ENCODE measurements around the gene FRRS1L.

FRRS1L gene

GRCh38 chr9:109100543-109101201 is 66.4 kb downstream of the FRRS1L start:
- DNase-seq = no peak

DNA sequence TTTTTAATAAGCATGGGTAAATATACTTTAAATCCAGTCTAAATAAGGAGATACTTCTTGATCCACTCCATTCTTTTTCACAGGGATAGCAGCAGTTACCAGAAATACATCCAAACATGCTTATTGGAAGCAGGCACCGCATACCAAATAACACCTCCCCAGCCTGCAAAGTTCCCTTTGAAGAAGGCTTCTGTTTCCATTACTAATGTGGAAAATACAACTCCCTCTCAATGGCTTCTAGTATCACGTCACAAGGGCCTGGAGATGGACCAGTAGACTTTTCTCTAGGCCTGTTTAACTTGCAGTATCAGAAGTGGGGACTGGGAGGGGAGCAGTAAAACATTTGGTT is 68.1 kb downstream of the FRRS1L start:
- DNase-seq = no peak

DNA sequence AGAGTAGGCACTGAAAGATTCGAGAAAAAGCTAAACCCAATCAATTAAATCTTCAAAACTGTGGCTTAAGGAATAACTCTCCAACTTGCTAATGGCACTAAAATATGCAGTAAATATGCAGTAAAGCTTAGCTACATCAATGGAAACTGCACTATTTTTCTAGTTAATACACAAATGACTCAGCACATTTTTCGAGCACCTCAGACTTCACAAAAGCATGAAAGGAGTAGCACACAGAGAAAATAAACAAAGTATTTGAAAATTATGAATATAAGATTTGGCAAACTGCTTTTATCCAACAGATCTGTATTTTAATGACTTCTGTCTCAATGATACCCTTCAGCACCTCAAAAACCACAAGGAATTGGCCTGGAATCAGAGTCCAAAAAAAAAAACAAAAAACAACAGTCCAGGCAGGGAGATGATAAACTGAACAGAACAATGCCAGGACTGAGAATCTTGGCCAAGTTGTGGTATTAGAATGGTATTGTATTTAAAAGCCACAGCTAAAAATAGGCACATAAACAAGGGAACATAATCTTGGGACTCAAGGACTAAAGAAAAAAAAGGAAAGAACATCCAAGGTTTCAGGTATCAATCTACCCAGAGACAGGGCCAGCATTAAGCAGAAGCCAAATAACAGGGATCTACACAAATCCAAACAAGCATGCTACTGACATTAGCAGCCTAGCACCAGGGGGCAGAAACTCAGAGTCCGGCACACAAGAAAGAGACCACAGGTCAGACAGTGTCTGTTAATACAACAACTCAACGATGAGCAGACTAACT is 68.7 kb downstream of the FRRS1L start:
- no peak for DNase-seq

GRCh38 chr9:109097146-109097545 is 69.9 kb downstream of the FRRS1L start:
- DNase-seq = no peak

- no peak for DNase-seq
Observed at GRCh38 chr9:109095321-109095720, 71.7 kb downstream of the FRRS1L start.

GRCh38 chr9:109094268-109094667 is 72.8 kb downstream of the FRRS1L start:
- no peak for DNase-seq

DNA sequence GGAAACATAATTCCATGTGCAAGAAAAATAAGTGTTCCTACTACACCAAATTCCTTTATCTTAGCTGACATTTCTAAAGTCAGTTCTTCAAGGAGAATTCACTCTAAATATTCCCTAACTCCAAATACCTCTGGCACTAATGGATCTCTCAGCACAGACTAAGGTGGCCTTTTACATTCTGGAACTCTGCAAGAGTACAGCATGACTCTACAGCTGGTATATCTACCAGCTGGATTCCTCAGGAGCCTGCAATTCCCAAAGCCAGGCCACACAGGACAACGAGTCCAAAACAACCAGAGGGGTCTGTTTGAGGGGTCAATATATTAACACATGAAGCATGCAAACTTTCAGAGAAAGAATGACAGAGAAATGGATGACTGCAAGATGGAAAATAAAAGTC is 74.5 kb downstream of the FRRS1L start:
- no peak for DNase-seq

- no peak for DNase-seq
Observed at GRCh38 chr9:109092051-109092580, 74.9 kb downstream of the FRRS1L start.

DNA sequence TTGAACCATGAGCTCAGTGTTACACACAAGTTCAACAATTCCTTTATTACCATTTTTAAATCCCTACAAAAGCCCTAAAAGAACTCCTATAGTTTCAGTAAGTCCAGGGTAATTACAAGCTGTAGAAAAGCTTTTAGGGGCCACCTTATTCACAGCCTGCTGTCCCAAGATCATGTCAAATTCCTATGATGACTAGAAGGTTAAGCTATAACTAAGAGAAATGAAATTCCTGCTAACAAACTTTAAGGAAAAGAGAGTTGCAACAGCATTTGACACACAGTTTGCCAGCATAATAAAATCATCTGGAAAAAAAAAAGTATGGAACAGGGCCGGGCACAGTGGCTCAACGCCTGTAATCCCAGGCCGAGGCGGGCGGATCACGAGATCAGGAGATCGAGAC is 78.8 kb downstream of the FRRS1L start:
- DNase-seq = no peak

DNA sequence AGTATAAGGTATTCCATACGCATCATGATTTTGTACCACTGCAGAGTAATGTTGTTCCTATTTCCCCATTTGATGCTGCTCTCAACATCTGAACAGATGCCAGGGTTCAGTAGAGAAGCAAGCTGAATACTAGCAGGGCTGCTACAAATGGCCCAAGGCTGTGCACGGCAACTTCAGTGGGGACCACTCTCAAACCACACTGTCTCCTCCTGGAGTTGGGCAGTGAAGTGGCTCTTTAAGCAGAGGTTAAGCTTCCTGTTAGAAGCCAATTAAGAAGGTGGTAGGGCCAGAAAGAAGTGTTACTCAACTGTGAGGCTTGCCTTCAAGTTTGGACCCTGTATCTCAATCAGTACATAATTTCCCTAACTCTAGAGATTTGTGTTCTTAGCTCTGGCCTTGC is 79.3 kb downstream of the FRRS1L start:
- no peak for DNase-seq

GRCh38 chr9:109086221-109086620 is 80.8 kb downstream of the FRRS1L start:
- DNase-seq = no peak

DNA sequence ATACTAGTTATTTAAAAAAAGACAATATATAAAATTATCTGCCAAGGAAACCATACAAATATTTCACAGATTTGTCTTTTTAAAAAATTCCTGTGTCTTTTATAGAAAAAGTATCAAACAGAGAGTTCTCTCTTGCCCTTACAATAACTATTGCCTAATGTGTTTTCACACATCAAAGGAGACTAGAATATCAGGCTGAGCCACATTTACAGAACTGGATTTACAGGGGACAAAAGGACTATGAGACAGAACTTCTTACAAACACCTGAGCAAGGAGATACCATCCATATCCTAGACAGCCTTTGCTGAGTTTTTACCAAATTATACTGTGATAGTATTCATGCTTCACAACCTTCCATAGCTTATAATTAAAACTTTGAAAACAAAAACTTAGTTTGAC is 81.5 kb downstream of the FRRS1L start:
- no peak for DNase-seq

- DNase-seq = no peak
Observed at GRCh38 chr9:109083813-109084405, 83.1 kb downstream of the FRRS1L start.

- DNase-seq = no peak
Observed at GRCh38 chr9:109083141-109083540, 83.9 kb downstream of the FRRS1L start.

DNA sequence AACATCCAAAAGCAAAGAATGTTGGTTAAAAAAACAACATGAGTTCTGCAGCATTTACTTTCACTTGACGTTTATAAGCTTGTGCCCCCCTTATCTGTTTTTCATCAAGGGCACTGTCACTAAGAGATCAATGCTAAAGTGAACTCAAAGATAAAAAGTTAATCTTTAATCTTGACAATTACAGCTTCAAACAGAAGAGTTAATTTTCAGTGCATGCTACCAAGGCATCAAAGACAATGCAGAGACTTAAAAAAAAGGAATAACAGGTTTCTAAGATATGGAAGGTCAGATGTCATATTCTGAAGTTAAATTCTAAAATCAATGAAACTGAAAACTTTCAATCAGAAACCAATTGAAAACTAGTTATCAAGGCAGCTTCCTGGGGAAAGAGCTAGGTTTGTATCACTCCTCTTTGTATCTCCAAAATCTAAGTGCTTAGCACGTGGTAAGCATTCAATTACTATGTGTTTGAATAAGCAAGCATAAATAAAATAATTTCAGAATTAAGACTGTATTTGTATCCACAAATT is 84.9 kb downstream of the FRRS1L start:
- DNase-seq = no peak
